BJ (cell line): ENCODE results near the gene FGGY. TPM values are rescaled to one million over a fixed set of nuclear protein-coding genes. Genes with fewer than 3 reads are reported as not detected.

Experiments used
- CTCF ChIA-PET: fragments of 350-600 bp; formaldehyde crosslinking; extraction: SDS; loops from one replicate; lab custom pipeline; 2021; ENCODE audit warnings: antibody characterized with exemption, inconsistent platforms; lab: Yijun Ruan, JAX
- POLR2A ChIA-PET: fragments of 300-600 bp; sonication (Branson Sonifier 250); formaldehyde crosslinking; extraction: SDS; loops from one replicate; lab custom pipeline; 2021; ENCODE audit warnings: antibody characterized with exemption; lab: Charles Lee
- DNase-seq: peaks from one replicate; pipeline ENCODE4 v3.0.0-alpha.2; 2011; ENCODE audit warnings: low read depth
- H3K27me3 ChIP-seq: 2 replicates; pipeline ENCODE4 v1.6.0; 2011; ENCODE audit warnings: low read length; ENCODE audit not compliant: control insufficient read depth, insufficient read depth
- H3K36me3 ChIP-seq: 2 replicates; pipeline ENCODE4 v1.5.1; 2011; ENCODE audit warnings: low read length; ENCODE audit not compliant: control insufficient read depth, insufficient read depth
- H3K4me3 ChIP-seq: 2 replicates; pipeline ENCODE4 v1.5.1; 2011; ENCODE audit warnings: low read depth, mild to moderate bottlenecking, control low read depth, low read length
- CTCF ChIP-seq: IDR thresholded peaks from 2 replicates; pipeline ENCODE4 v1.5.1; 2011; ENCODE audit warnings: low read depth, mild to moderate bottlenecking, control low read depth, inconsistent platforms, low read length, moderate library complexity; ENCODE audit not compliant: insufficient read depth
- polyA plus RNA-seq: library from polyadenylated mRNA; depleted of rRNA; stranded (reverse); fragments of >200 nt; gene quantifications from 2 replicates; pipeline ENCODE4 v1.2.3, GENCODE V29; 2011

FGGY gene
- polyA plus RNA-seq, 1 experiment, result 9.9 TPM

GRCh38 chr1:59779949-59780348 lies 483.1 kb downstream of the FGGY start:
- no peak for TF ChIP-seq CTCF
- no peaks in the 10 kb centered on the region for H3K36me3 ChIP-seq
- DNase-seq, result no peak
- ChIA-PET POLR2A (no interaction called here), CTCF (interaction anchor here (0.8 kb wide), 1 partner anchor 20 kb away, joined by 3 read pairs; no protein-coding TSS in a partner anchor)
- H3K27me3 ChIP-seq, result no peaks in the 10 kb centered on the region
- no peak overlapping the region for H3K4me3 ChIP-seq

DNA sequence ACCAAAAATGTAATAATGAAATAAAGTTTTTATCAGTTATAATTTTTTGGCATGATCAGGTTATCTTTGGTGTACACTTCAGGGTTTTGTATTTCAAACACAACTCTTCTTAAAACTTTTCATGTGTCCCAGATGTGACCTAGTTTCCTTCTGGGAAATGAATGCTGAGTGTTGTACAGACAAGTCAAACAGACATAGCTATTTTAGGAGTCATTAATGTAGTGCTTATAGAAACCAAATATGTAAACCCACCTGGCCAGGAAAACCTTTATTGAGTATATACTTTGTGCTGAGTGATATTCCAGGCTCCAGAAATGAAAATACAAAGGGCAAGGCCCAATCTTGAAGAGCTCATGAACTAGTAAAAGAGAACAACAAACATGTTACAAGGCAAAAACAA lies 491.9 kb downstream of the FGGY start:
- ChIA-PET CTCF (no interaction called here), POLR2A (no interaction called here)
- Histone ChIP-seq H3K36me3 (no peaks in the 10 kb centered on the region), H3K27me3 (no peaks in the 10 kb centered on the region), H3K4me3 (no peak overlapping the region)
- DNase-seq, result no peak
- no peak for TF ChIP-seq CTCF

DNA sequence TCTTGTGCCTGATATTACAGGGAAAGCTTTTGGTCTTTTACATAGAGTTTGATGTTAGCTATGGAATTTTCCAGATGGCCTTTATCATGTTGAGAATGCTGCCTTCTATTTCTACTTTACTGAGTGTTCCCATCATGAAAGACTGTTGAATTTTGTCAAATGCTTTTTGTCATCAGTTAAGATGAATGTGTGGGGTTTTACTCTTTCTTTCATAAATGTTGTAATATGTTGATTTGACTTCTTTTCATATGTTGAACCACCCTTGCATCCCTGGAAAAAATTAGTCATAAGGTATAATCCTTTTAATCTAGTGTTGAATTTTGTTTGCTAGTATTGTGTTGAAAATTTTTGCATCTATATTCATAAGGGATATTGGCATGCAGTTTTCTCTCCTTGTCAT lies 501.7 kb downstream of the FGGY start:
- no peaks in the 10 kb centered on the region for H3K36me3 ChIP-seq
- TF ChIP-seq CTCF, result no peak
- CTCF ChIA-PET, result no interaction called here
- no peaks in the 10 kb centered on the region for H3K27me3 ChIP-seq
- H3K4me3 ChIP-seq, result no peak overlapping the region
- POLR2A ChIA-PET, result no interaction called here
- DNase-seq, result no peak

- Histone ChIP-seq H3K4me3 (no peak overlapping the region), H3K27me3 (peaks cover under 1% of the 10 kb centered on the region; the same call in 1 of the 2 replicates), H3K36me3 (no peaks in the 10 kb centered on the region)
- POLR2A ChIA-PET, result no interaction called here
- TF ChIP-seq CTCF, result no peak
- CTCF ChIA-PET, result interaction anchor here (1.3 kb wide), 1 partner anchor 144 kb away, joined by 3 read pairs; no protein-coding TSS in a partner anchor
- no peak for DNase-seq
Measured at GRCh38 chr1:59803458-59804038, 506.7 kb downstream of the FGGY start.

- H3K27me3 ChIP-seq, result peaks cover 4% of the 10 kb centered on the region; the same call in 1 of the 2 replicates
- no peak overlapping the region for H3K4me3 ChIP-seq
- H3K36me3 ChIP-seq, result no peaks in the 10 kb centered on the region
- ChIA-PET CTCF (no interaction called here), POLR2A (no interaction called here)
- no peak for TF ChIP-seq CTCF
- DNase-seq, result no peak
Measured at GRCh38 chr1:59804301-59804700, 507.4 kb downstream of the FGGY start.
